ENCODE measurements around the gene PTPRK.
"Not testable (repeated sequence)": the region's sequence is repeated elsewhere in the genome, so short reads cannot be mapped to it uniquely, and the experiment has no call there.

Gene PTPRK

GRCh38 chr6:127937747-127938146, 582.7 kb downstream of the PTPRK start:
- no peak for DNase-seq

DNA sequence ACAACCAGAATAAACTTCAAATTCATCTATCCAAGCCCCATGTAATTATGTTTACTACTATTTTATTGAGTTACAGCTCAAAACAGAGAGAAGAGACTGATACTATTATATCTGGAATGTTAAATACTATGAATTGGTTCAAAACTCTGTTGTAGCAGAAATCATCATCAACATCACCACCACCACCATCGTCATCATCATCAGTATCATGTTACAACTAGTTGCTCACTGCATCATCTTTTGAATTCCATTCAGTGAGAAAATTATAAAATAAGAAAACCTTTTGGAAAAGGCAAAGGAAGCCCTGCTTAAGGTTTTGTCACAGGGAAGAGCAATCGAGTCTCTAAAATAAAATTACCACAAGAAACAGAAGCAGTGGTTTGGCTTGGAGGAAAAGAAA, 583.3 kb downstream of the PTPRK start:
- no peak for DNase-seq

DNA sequence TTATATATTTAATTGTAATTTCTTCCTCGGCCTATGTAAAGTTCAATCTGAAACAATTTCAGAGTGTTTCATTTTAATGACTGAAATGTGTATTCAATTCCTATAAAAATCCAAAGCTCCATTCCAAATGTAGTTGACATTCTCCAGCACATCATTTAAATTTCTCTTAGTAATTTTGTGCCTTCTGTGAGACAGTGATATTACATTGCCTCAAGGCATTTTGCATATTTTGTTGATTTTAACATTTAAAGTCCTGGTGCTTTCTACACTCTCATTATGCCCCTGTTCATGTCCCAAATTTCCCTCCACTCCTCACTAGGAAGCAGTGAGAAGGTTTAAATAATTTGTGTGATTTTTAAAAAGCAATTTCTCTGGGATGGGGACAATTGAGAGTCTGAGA, 585.4 kb downstream of the PTPRK start:
- no peak for DNase-seq

DNA sequence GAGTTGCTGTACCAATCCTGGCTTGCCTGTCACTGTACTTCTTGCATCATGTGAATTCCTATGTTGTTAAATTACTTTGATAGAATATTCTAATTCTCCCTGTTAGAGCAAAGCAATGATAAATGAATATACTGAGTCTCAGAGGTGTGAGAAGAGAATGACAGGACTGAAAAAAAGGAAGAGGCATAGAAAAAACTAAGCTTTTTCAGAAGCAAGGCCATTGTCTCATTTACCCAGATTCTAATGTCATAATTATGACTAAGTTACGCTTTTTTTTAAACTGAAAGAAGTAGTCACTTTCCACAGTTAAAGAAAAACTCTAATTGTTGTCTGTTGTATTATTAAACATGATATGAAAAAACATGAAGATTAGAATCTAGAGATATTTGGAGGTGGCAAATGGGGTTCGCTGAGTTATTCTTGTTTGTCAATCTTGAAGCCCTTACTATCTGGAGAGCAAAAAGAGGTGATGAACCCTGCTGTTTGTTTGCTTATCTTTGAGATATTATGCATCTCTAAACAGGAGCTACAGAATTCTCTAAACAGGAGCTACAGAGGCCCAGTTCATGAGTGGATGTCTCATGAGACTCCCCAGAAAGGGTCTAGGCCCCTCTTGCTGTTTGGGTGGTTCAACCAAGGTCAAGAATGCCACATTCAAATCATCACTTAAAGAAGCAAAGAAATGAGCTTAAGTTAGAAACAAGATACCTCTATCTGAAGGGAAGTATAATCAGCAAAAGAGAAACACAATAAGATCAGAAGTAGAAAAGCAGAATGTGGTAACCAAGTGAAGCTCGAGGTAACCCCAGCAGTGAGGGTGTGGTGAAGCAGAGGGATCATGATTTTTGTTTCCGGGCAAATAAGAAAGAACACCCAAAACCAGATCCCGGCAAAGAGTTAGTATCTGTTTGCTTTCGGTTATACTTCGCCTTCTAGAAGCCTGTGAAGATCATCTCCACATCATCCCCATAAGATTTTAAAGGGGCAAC, 586.3 kb downstream of the PTPRK start:
- no peak for DNase-seq

DNA sequence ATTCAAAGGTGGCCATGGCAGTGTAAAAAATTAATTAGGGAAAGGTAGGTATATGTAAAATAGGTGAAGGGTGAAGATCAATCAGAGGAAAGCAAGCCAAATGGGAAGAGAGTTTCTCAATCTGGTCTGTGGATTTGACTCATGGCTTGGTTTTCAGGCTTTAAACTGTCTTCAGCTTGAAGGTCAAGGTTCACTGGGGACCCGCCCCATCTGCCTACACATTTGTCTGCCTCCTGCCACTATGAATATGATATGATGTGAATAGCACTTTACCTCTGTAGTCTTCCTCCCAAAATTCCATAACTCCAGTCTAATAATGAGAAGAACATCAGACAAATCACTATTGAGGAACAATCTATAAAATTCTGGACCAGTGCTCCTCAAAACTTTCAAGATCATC, 587.3 kb downstream of the PTPRK start:
- no peak for DNase-seq

DNA sequence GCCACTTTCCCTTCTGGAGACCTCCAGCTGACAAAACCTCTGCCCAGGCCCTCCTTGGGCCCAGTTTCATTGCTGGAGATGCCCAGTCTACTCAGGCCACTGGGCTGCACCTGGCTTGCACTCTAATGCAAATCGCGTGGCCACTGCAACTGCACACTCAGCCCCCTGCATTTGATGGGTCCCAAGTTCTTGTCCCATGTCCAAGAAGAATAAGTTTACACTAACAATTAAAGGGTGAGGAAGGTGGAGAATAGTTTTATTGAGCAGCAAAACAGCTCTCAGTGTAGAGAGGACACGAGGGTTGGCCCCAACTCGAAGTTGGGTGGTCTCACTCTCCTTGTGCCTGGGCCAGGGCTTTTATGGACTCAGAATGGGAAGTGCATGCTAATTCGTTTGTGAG, 587.7 kb downstream of the PTPRK start:
- no peak for DNase-seq

GRCh38 chr6:127926441-127926840, 594.0 kb downstream of the PTPRK start:
- DNase-seq: not testable (repeated sequence)

DNA sequence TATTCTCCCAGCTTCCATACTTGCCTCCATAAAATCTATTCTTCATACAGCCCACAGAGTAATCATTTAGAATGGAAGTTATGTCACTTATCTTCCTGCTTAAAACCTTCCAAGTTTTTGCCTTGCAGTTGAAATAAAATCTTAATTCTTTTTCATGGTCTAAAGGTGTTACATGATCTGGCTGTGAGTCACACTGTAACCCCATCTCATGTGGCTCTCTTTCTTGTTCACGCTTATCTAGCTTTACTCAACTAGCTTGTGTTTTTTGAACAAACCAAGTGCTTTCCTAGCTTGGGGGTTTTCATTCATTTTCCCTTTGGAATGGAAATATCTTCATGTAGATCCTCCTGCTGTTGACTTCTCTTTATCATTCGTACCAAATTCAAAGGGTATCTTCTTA, 596.0 kb downstream of the PTPRK start:
- DNase-seq: no peak

- no peak for DNase-seq
Observed at GRCh38 chr6:127924031-127924430, 596.4 kb downstream of the PTPRK start.

GRCh38 chr6:127923135-127923534, 597.3 kb downstream of the PTPRK start:
- DNase-seq: no peak

DNA sequence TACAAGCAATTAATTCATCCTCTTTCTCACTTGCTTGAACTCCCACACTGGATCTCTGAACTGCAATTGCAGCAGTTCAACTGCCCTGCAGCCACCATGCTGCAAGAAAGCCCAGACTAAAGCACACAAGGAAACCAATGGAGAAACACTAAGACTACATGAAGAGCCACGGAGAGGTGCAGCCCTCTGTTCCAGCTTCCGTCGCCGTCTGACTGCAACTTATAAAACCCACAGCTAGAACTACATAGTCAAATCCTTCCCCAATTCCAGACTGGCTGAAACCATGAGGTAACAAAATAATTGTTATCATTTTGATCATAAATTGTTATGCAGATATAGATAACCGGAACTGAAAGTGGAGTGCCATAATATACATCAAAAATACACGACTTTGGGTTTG, 598.4 kb downstream of the PTPRK start:
- DNase-seq: no peak

GRCh38 chr6:127920804-127921203, 599.6 kb downstream of the PTPRK start:
- no peak for DNase-seq

Measured in NCI-H1417 treated with DMSO at 0.1 percent for 48 hours (cell line).